ENCODE data around the gene SH2D2A. TPM values are rescaled to one million over a fixed set of nuclear protein-coding genes. Genes with fewer than 3 reads are reported as not detected.

SH2D2A gene
- total and polyA plus RNA-seq, 2 donors (not counting 3 experiments of a cell fraction or from before 2014, with no cell fraction given), result 0.92 to 1.1 TPM

DNA sequence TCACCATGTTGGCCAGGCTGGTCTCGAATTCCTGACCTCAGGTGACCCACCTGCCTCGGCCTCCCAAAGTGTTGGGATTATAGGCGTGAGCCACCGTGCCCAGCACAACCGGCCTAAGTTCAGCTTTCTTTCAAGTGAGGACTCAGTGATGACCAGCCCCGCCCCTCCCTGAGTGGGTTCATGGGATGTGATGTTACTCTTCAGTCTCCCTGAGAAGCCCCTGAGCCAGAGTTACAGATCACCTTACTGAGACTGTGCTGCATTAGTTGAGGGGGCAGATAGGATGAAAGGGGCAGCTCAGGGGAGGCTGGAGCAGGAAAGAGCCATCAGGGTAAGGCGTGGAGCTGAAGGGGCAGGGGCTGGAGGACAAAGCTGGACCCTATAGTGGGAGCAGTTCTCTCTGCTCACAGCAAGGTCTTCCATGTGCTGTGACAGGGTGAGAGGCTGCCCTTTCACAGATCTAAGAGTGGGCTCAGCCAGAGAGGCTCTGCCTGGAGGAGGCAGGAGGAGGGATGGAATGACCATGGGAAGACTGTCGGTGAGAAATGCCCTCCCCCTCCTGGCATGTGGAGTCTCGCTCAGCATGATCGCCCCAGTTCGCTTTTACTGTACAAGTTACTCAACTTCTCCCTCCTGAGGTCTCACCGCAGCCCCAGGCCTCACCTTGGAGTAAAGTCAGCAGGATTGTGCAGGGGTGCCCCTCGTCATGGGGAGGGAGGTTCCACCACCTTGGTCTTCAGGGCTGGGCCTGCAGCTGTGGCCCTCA lies 13.4 kb downstream of the SH2D2A start:
- Histone ChIP-seq H3K36me3 (ENCODE audit: control insufficient read depth in 2 of 2, extremely low read depth in 1 of 2, insufficient read depth in 2 of 2, low read length in 2 of 2) (peaks cover 5 to 17% of the 10 kb centered on the region in 2 experiments), H3K79me2 (ENCODE audit: control insufficient read depth, insufficient read depth, low read length) (no peaks in the 10 kb centered on the region), H2AFZ (ENCODE audit: low read depth, low read length) (no peak overlapping the region), H4K20me1 (replicated peaks; ENCODE audit: control insufficient read depth, extremely low read depth, insufficient read depth, low read length) (no peaks in the 10 kb centered on the region), H3K4me3 (replicated peaks in 1 of 3; ENCODE audit: insufficient read depth in 1 of 3, low read depth in 1 of 3, low read length in 3 of 3) (no peak overlapping the region), H3K9me3 (replicated peaks; ENCODE audit: control insufficient read depth, insufficient read depth, low read length) (no peaks in the 10 kb centered on the region), H3K9me1 (replicated peaks; ENCODE audit: control insufficient read depth, extremely low read depth, insufficient read depth, low read length) (no peaks in the 10 kb centered on the region), H3K27me3 (ENCODE audit: control insufficient read depth in 2 of 2, insufficient read depth in 2 of 2, low read length in 2 of 2) (no peaks in the 10 kb centered on the region), H3K27ac (ENCODE audit: insufficient read depth, low read depth, low read length) (no peak overlapping the region), H3K4me1 (ENCODE audit: control insufficient read depth, extremely low read depth, insufficient read depth, low read length) (peaks cover 10% of the 10 kb centered on the region), H3K4me2 (ENCODE audit: insufficient read depth, low read length) (no peak overlapping the region), H3K9ac (replicated peaks; ENCODE audit: extremely low read depth, insufficient read depth, low read length) (no peak overlapping the region)
- intact Hi-C loops (cut with micrococcal nuclease), result no loop called here
- ChIA-PET POLR2A (no interaction called here), CTCF (interaction anchor here (0.9 to 4.4 kb wide), 6 partner anchors 11 to 125 kb away, joined by 3 to 39 read pairs (median 10); partner anchors contain the start of genes INSRR and NTRK1)
- FAIRE-seq (no peak), DNase-seq (ENCODE audit: low read depth, low spot score) (no peak)
- dilution Hi-C loops (cut with MboI; ENCODE audit: extremely low pct_ligation_motif_present, low sequenced_read_pairs), result no loop called here
- TF ChIP-seq EZH2 (IDR thresholded peaks at IDR 0.05; ENCODE audit: borderline replicate concordance, low read depth, low read length, severe bottlenecking) (no peak), MYC (IDR thresholded peaks at IDR 0.05; ENCODE audit: low read depth, low read length) (no peak), JUN (IDR thresholded peaks at IDR 0.05; ENCODE audit: borderline replicate concordance, insufficient read depth, insufficient read length, low read depth) (no peak), FOS (IDR thresholded peaks at IDR 0.05; ENCODE audit: borderline replicate concordance, insufficient read depth, low read length) (no peak), GATA2 (IDR thresholded peaks at IDR 0.05; ENCODE audit: insufficient read depth, insufficient read length, low read depth, low read length) (no peak), POLR2A (IDR thresholded peaks at IDR 0.05; ENCODE audit: low read depth, low read length) (no peak), POLR2AphosphoS5 (IDR thresholded peaks at IDR 0.05; ENCODE audit: insufficient read depth, low read depth, low read length) (no peak)
- TF ChIP-seq, protein P1, sequence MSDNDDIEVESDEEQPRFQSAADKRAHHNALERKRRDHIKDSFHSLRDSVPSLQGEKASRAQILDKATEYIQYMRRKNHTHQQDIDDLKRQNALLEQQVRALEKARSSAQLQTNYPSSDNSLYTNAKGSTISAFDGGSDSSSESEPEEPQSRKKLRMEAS (IDR thresholded peaks at IDR 0.05; ENCODE audit: insufficient read depth, insufficient read length), result no peak
- TF ChIP-seq, protein P2, sequence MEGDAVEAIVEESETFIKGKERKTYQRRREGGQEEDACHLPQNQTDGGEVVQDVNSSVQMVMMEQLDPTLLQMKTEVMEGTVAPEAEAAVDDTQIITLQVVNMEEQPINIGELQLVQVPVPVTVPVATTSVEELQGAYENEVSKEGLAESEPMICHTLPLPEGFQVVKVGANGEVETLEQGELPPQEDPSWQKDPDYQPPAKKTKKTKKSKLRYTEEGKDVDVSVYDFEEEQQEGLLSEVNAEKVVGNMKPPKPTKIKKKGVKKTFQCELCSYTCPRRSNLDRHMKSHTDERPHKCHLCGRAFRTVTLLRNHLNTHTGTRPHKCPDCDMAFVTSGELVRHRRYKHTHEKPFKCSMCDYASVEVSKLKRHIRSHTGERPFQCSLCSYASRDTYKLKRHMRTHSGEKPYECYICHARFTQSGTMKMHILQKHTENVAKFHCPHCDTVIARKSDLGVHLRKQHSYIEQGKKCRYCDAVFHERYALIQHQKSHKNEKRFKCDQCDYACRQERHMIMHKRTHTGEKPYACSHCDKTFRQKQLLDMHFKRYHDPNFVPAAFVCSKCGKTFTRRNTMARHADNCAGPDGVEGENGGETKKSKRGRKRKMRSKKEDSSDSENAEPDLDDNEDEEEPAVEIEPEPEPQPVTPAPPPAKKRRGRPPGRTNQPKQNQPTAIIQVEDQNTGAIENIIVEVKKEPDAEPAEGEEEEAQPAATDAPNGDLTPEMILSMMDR (IDR thresholded peaks at IDR 0.05; ENCODE audit: extremely low read depth in 1 of 2, insufficient read depth in 1 of 2, low read depth in 1 of 2, low read length in 2 of 2), result no peak
- BruUV-seq (replicated peaks), result no TSS peak

All from endothelial cell of umbilical vein (primary cell).